Heart left ventricle (tissue), 16 donors: ENCODE data around the gene SCN5A. TPM values are rescaled to one million over a fixed set of nuclear protein-coding genes. Genes with fewer than 3 reads are reported as not detected.
A peak's percentile ranks its signal among the peaks of the same experiment; 100 is the strongest.

Experiments
- ATAC-seq, 4 donors: fragments of 200-7000 bp; cut with Tn5 transposase; one replicate each; pipeline ENCODE4 v1.9.1; 2020 to 2022; ENCODE audit warnings: moderate library complexity in 4 of 4, mild to moderate bottlenecking in 3 of 4, moderate number of reproducible peaks in 1 of 4
- DNase-seq, 5 donors: peaks; one replicate each; pipeline ENCODE4 v3.0.0-alpha.2; 2020
- H3K27ac ChIP-seq, 12 donors: fragments of 200-600 bp; sonication (generic) in 4 of 12; one replicate each; pipeline versions ENCODE4 v1.5.0 to v1.8.0; 2016 to 2022; ENCODE audit warnings: mild to moderate bottlenecking in 2 of 12
- H3K27me3 ChIP-seq, 9 donors: fragments of 200-600 bp; sonication (generic) in 2 of 9; one replicate each; pipeline versions ENCODE4 v1.5.1 to v1.8.0; 2016 to 2022; ENCODE audit warnings: mild to moderate bottlenecking in 3 of 9
- H3K36me3 ChIP-seq, 9 donors: fragments of 200-600 bp; sonication (generic) in 2 of 9; one replicate each; pipeline versions ENCODE4 v1.5.0 to v1.8.0; 2018 to 2022; ENCODE audit warnings: mild to moderate bottlenecking in 2 of 9
- H3K4me1 ChIP-seq, 12 donors: fragments of 200-600 bp; sonication (generic) in 4 of 12; one replicate each; pipeline versions ENCODE4 v1.5.0 to v1.8.0; 2016 to 2022; ENCODE audit warnings: mild to moderate bottlenecking in 3 of 12
- H3K4me3 ChIP-seq, 12 donors: fragments of 200-600 bp; sonication (generic) in 4 of 12; one replicate each; pipeline versions ENCODE4 v1.5.0 to v1.8.0; 2017 to 2022; ENCODE audit warnings: mild to moderate bottlenecking in 9 of 12, moderate library complexity in 4 of 12
- H3K9me3 ChIP-seq, 12 donors: fragments of 200-600 bp; sonication (generic) in 4 of 12; one replicate each; pipeline versions ENCODE4 v1.5.0 to v1.8.0; 2016 to 2022; ENCODE audit warnings: mild to moderate bottlenecking in 1 of 12
- CTCF ChIP-seq, 12 donors: fragments of 200-600 bp; sonication (generic) in 4 of 12; IDR thresholded peaks; one replicate each; pipeline versions ENCODE4 v1.5.0 to v1.8.0; 2018 to 2022; ENCODE audit warnings: antibody characterized with exemption in 12 of 12, mild to moderate bottlenecking in 5 of 12
- POLR2A ChIP-seq, 2 donors: fragments of 450-650 bp; IDR thresholded peaks; one replicate each; pipeline ENCODE4 v1.6.1; 2017; ENCODE audit warnings: antibody characterized with exemption in 2 of 2, mild to moderate bottlenecking in 2 of 2, moderate library complexity in 2 of 2
- WGBS, 4 donors: extraction: QIAGEN DNeasy Blood & Tissue Kit in 2 of 4; methylation state at CpG; one replicate each; pipeline versions ENCODE4 v1.1.5 to v1.1.7; 2013 to 2018; 5-methylcytosine and 5-hydroxymethylcytosine counted together
- intact Hi-C, 10 donors: fragments of 100-400 bp; cut with DNase I; formaldehyde crosslinking; loops; one replicate each; pipeline versions ENCODE4 v1.11.1 to v1.14.2; 2022
- polyA plus RNA-seq, 2 donors: library from polyadenylated mRNA; stranded (reverse); fragments of 200-250 nt; gene quantifications; one replicate each; pipeline ENCODE4 v1.2.3, GENCODE V29; 2013
- total RNA-seq, 9 donors: library from RNA; depleted of rRNA in 2 of 9; stranded (reverse); fragments of >200 nt in 2 of 9; fragmentation: NEBNext Ultra II Directional in 3 of 9; extraction: Animal tissue kit (Norgen Biotek cat#: 25700) in 3 of 9; gene quantifications; one replicate each; pipeline versions ENCODE4 v1.1.0 to v1.2.4, GENCODE V29; 2016 to 2023
- donor health status: ischemic (EF 13 %, LVEDD 7.1; RV severe dilation, severe dysfunction).
- donor health status: healthy with polysubstance abuse.
- donor health status: DM: no; HTN: yes; CAD: no.
- donor health status: DM: no; HTN: no; CAD: no.
- donor health status: ischemic (EF 25% LVEDD 6.9; RV normal size, moderate dysfunction).
- donor health status: ischemic (EF 25% LVEDD 5.7; RV mildly dilated, moderate dysfunction).
- donor health status: healthy.
- donor health status: DM: yes; HTN: yes; CAD: no.
- donor health status: ischemic (EF 35%, LVEDD 5.7; RV mildly dilated, moderate dysfunction).
- donor health status: nonischemic (EF 11% LVEDD 7.7; RV severe dilation, severe dysfunction).
- donor health status: DM: yes; HTN: yes; CAD: no.
- donor health status: PGD.
- donor health status: ischemic (EF 29% LVEDD 5.4; RV normal size, mild dysfunction).
- donor health status: nonischemic (EF 23%, LVEDD 6.1; RV moderate dilation, normal function).

Gene SCN5A
- total and polyA plus RNA-seq, 11 donors = 88.4 to 242 (median 173) TPM

- TF ChIP-seq POLR2A (IDR thresholded peaks at IDR 0.05) (no peak), CTCF (IDR thresholded peaks at IDR 0.05) (no peak)
- intact Hi-C loops = no loop called here
- peaks cover 0 to 3% (median 0%) of the 10 kb centered on the region in 12 donors for H3K9me3 ChIP-seq
- peaks cover 0 to 67% (median 18%) of the 10 kb centered on the region in 9 donors for H3K36me3 ChIP-seq
- DNase-seq = peak in 1 of 5 donors; percentile 4
- no peak overlapping the region for H3K4me3 ChIP-seq
- peaks cover 0 to 20% (median 8%) of the 10 kb centered on the region in 12 donors for H3K4me1 ChIP-seq
- WGBS, 4 donors = 73 to 79% (median 77%) methylated on average over 6 of the region's 6 CpGs
- ATAC-seq = no peak
- no peak overlapping the region for H3K27ac ChIP-seq
- H3K27me3 ChIP-seq = no peaks in the 10 kb centered on the region
These were observed 97.1 kb downstream of the SCN5A start for GRCh38 chr3:38552364-38552763.

- H3K4me3 ChIP-seq = no peak overlapping the region
- H3K9me3 ChIP-seq = peaks cover 0 to 3% (median 0%) of the 10 kb centered on the region in 12 donors
- DNase-seq (peak in 1 of 5 donors; percentile 3), ATAC-seq (no peak)
- WGBS, 4 donors = 92 to 94% (median 93%) methylated on average over 29 to 30 of the region's 30 CpGs
- H3K27ac ChIP-seq = no peak overlapping the region
- intact Hi-C loops = no loop called here
- no peaks in the 10 kb centered on the region for H3K27me3 ChIP-seq
- H3K4me1 ChIP-seq = peaks cover 0 to 20% (median 8%) of the 10 kb centered on the region in 12 donors
- peaks cover 0 to 57% (median 18%) of the 10 kb centered on the region in 9 donors for H3K36me3 ChIP-seq
- TF ChIP-seq CTCF (IDR thresholded peaks at IDR 0.05) (no peak), POLR2A (IDR thresholded peaks at IDR 0.05) (no peak)
These were observed 98.3 kb downstream of the SCN5A start for GRCh38 chr3:38551026-38551832.

GRCh38 chr3:38549957-38550840 lies 99.3 kb downstream of the SCN5A start:
- TF ChIP-seq CTCF (IDR thresholded peaks at IDR 0.05) (no peak), POLR2A (IDR thresholded peaks at IDR 0.05) (no peak)
- DNase-seq (peak in 2 of 5 donors; percentile 4 to 13), ATAC-seq (no peak)
- no peak overlapping the region for H3K4me3 ChIP-seq
- no peaks in the 10 kb centered on the region for H3K27me3 ChIP-seq
- peaks cover 0 to 3% (median 0%) of the 10 kb centered on the region in 12 donors for H3K9me3 ChIP-seq
- 93 to 95% (median 94%) methylated on average over 25 to 33 of the region's 33 CpGs for WGBS, 4 donors
- H3K36me3 ChIP-seq = peaks cover 0 to 47% (median 18%) of the 10 kb centered on the region in 9 donors
- H3K4me1 ChIP-seq = peaks cover 0 to 28% (median 8%) of the 10 kb centered on the region in 12 donors
- H3K27ac ChIP-seq = peak overlapping the region in 4 of 12 donors; percentile 81 to 96 (median 86)
- intact Hi-C loops = no loop called here
